ENCODE results near the gene MECR.

Gene MECR

DNA sequence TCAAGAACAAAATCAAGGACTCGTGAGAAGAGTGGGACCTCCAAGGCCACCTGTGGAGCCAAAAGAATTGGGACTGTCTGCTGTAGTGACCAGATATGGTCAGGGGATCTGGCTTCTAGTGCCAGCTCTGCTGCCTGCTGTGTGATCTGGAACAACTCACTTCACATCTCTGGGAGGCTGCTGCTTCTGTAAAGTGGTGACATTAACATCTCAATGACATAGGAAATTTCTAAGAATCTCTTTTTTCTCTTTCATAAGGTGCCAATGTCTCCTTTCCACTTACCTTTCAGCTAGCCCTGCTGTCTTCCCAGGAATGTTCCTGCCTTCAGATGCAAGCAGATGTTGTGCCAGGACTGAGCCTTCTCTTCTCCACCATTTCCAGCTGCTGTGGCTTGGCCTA lies 44.0 kb downstream of the MECR start:
- no peak overlapping the region for H3K4me3 ChIP-seq (replicated peaks; ENCODE audit: low read depth, low read length)
- DNase-seq (ENCODE audit: extremely low read depth, low read depth): no peak
- TF ChIP-seq, protein P1, sequence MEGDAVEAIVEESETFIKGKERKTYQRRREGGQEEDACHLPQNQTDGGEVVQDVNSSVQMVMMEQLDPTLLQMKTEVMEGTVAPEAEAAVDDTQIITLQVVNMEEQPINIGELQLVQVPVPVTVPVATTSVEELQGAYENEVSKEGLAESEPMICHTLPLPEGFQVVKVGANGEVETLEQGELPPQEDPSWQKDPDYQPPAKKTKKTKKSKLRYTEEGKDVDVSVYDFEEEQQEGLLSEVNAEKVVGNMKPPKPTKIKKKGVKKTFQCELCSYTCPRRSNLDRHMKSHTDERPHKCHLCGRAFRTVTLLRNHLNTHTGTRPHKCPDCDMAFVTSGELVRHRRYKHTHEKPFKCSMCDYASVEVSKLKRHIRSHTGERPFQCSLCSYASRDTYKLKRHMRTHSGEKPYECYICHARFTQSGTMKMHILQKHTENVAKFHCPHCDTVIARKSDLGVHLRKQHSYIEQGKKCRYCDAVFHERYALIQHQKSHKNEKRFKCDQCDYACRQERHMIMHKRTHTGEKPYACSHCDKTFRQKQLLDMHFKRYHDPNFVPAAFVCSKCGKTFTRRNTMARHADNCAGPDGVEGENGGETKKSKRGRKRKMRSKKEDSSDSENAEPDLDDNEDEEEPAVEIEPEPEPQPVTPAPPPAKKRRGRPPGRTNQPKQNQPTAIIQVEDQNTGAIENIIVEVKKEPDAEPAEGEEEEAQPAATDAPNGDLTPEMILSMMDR (IDR thresholded peaks at IDR 0.05; ENCODE audit: low read depth, low read length, missing control alignments): no peak

DNA sequence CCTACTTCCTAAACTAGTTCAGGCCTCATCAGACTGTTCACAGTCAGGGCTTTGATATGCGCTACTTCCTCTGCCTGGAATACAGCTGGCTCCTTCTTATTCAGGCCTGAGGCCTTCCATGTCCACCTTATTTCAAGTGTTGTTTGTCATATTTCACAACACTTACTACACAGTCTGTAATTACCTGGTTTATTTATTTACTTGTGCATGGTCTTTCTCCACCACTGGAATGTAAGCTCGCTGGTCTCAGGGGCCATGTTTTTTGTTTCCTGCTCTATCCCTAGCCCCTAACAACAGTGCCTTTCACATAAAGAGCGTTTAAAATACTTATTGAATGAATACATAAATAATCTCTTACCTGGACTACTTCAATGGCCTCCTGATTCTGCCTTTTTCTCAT lies 44.5 kb downstream of the MECR start:
- DNase-seq (ENCODE audit: extremely low read depth, low read depth): no peak
- no peak overlapping the region for H3K4me3 ChIP-seq (replicated peaks; ENCODE audit: low read depth, low read length)
- TF ChIP-seq, protein P1 (IDR thresholded peaks at IDR 0.05; ENCODE audit: low read depth, low read length, missing control alignments): no peak

DNA sequence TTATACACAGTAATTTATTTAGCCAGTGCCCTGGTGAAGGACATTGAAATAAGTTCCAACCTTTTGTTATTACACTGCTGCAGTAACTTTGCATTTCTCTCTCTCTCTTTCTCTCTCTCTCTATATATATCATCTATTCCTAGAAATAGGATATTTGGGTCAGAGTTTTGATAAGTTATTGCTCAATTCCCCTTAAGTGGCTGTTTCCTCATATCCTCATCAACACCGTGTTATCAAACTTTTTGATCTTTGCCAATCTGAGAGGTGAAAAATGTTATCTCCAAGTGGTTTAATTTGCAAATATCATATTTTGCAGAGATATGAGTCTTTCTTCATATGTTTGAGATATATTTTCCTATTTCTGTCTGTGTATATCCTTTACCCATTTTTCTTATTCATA lies 47.4 kb downstream of the MECR start:
- no peak for DNase-seq (ENCODE audit: extremely low read depth, low read depth)
- no peak overlapping the region for H3K4me3 ChIP-seq (replicated peaks; ENCODE audit: low read depth, low read length)
- TF ChIP-seq, protein P1 (IDR thresholded peaks at IDR 0.05; ENCODE audit: low read depth, low read length, missing control alignments): no peak

DNA sequence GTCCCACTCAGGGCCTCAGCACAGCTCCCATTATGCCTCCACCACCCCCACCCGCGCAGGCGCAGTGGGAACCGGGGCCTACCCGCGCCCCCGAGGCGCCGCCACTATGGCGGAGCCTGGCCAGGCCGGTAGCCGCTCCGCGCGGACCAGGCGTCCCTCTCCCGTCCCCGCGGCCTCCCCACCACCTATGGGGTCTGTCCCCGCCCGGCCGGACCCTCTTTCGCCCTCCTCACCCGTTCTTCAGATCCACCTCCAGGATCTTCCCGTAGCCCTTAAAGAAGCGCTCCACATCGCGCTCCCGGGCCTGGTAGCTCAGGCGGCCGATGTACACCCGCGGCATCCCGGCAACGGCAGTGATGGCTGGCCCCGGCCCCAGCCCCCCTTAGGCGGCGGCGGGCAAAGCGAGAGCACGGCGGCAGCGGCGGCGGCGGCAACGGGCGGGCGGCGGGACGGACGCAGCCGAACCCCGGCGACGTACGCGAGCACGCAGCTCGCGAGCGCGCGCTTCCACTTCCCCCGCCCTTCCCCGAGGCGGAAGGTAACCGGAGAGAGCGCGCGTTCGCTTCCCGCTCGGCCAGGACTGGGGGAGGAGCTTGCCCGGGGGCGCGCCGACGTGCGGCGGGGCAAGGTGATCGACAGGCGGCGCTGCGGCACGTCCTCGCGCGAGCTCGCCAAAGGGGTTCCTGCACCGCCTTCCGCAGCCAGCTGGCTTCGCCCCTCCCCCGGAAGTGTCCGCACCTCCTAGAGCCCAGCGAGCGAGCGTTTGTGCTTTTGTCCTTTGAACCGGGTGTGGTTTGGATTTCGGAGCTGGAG lies 49.1 kb downstream of the MECR start, which contains the start of gene SRSF4:
SRSF4 (minus strand) TSS at position 488 of the 813 bp plus-strand sequence; CDS start at position 340, 148 bp downstream.
- TF ChIP-seq, protein P1 (IDR thresholded peaks at IDR 0.05; ENCODE audit: low read depth, low read length, missing control alignments): peak; percentile 67
- DNase-seq (ENCODE audit: extremely low read depth, low read depth): peak; percentile 94
- peak within 1 kb of the TSS; percentile 83 for H3K4me3 ChIP-seq (replicated peaks; ENCODE audit: low read depth, low read length)

DNA sequence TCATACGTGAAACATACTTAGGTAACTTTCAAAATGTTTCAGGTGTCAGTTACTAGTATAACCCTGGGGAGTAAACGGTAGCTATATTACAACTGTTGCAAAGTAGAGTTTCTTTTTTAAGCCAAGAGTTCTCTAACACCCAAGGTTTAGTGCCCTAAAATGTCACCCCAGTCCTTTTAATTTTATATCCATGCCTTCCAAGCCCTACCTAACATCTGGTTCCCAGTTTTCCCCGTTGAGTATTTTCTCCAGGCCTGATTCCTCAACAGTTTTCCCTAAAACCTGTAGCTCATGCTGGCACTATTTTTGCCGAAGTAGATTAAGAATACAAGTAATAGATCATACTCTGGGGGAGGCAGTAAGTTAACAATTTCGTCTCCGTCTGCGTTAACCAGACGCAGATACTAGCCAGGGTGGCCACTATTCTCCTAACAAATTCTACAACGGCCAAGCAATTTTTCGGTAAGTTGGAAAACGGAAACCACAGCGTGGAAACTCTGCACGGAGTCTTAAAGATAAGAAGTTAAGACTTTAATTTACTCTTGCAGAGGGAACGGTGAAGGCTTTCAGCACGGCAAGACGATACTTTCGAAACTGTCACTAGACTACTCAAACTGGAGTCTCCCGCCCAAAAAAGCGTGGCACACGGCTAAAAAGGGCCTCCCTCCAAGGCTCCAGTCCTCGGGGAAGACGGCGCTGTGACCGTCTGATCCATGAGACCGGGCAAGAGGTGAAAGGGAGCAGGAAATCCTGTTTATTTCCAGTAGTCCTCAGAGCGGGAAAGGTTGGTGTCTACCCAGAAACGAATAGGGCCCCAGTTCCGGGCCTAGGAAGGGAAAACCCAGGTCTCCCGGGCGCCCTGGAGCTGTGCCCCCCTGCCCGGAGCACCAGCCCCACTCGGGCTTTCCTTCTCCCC lies 50.0 kb downstream of the MECR start:
- DNase-seq (ENCODE audit: extremely low read depth, low read depth): no peak
- peak overlapping the region; percentile 83 for H3K4me3 ChIP-seq (replicated peaks; ENCODE audit: low read depth, low read length)
- TF ChIP-seq, protein P1 (IDR thresholded peaks at IDR 0.05; ENCODE audit: low read depth, low read length, missing control alignments): no peak

DNA sequence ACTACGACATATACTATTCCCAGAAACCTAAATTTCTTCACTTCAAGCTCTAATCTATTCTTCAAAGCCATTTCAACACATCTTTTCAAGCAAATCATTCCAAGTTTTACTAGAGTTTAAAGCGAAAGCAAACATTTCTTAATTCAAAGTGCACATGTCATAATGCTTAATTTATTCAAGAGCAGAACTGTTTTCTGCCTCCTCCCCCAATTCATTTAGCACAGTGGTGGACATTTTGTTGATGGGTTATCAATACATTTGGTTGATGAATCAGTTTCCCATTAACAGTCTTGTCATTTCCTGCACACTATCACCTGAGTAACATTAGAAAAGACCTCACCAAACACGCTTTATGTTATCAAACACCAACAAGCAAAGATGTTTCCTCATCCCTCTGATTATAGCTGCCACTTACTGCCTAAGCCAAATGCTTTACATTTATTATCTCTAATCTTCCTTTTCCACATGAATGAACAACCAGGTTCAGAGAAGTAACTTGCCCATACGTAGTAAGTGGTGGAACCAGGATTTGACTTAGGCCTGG lies 51.0 kb downstream of the MECR start:
- DNase-seq (ENCODE audit: extremely low read depth, low read depth): no peak
- peak overlapping the region; percentile 83 for H3K4me3 ChIP-seq (replicated peaks; ENCODE audit: low read depth, low read length)
- TF ChIP-seq, protein P1 (IDR thresholded peaks at IDR 0.05; ENCODE audit: low read depth, low read length, missing control alignments): no peak

Data from HFF-Myc (cell line).